ENCODE data around the gene CASP5.

The CASP5 gene

GRCh38 chr11:104968856-104969776 is 53.9 kb downstream of the CASP5 start:
- Mint-ChIP-seq H3K4me1 (ENCODE audit: low read depth) (peaks cover 23% of the 10 kb centered on the region), H3K9me3 (peaks cover 28% of the 10 kb centered on the region), H3K36me3 (ENCODE audit: low read depth) (peaks cover 23% of the 10 kb centered on the region), H3K4me3 (peak overlapping the region; percentile 87), H3K27me3 (ENCODE audit: low read depth) (no peaks in the 10 kb centered on the region), H3K27ac (peak overlapping the region; percentile 91)
- no peak for DNase-seq (ENCODE audit: low spot score)

- H3K4me3 Mint-ChIP-seq, result peak within 1 kb of the TSS; percentile 87
- no peaks in the 10 kb centered on the region for H3K27me3 Mint-ChIP-seq (ENCODE audit: low read depth)
- H3K27ac Mint-ChIP-seq, result peak within 1 kb of the TSS; percentile 91
- H3K36me3 Mint-ChIP-seq (ENCODE audit: low read depth), result peaks cover 28% of the 10 kb centered on the region
- peaks cover 23% of the 10 kb centered on the region for H3K9me3 Mint-ChIP-seq
- peaks cover 23% of the 10 kb centered on the region for H3K4me1 Mint-ChIP-seq (ENCODE audit: low read depth)
- DNase-seq (ENCODE audit: low spot score), result no peak
Measured at GRCh38 chr11:104968355-104968855, 54.6 kb downstream of the CASP5 start, which contains the start of gene CASP4. Gene CASP4 (minus strand): TSS chr11:104968574. CDS start chr11:104968525, 49 bp downstream.

GRCh38 chr11:104967534-104968354 is 55.2 kb downstream of the CASP5 start:
- Mint-ChIP-seq H3K4me1 (ENCODE audit: low read depth) (peaks cover 23% of the 10 kb centered on the region), H3K27ac (peak overlapping the region; percentile 91), H3K9me3 (peaks cover 21% of the 10 kb centered on the region), H3K36me3 (ENCODE audit: low read depth) (peaks cover 35% of the 10 kb centered on the region), H3K27me3 (ENCODE audit: low read depth) (no peaks in the 10 kb centered on the region), H3K4me3 (peak overlapping the region; percentile 87)
- DNase-seq (ENCODE audit: low spot score), result no peak

GRCh38 chr11:104965735-104966134 is 57.2 kb downstream of the CASP5 start:
- Mint-ChIP-seq H3K4me1 (ENCODE audit: low read depth) (peaks cover 23% of the 10 kb centered on the region), H3K27ac (no peak overlapping the region), H3K9me3 (peaks cover 17% of the 10 kb centered on the region), H3K27me3 (ENCODE audit: low read depth) (no peaks in the 10 kb centered on the region), H3K36me3 (ENCODE audit: low read depth) (peaks cover 52% of the 10 kb centered on the region), H3K4me3 (peak overlapping the region; percentile 2)
- no peak for DNase-seq (ENCODE audit: low spot score)

GRCh38 chr11:104964247-104964646 is 58.7 kb downstream of the CASP5 start:
- DNase-seq (ENCODE audit: low spot score), result no peak
- no peaks in the 10 kb centered on the region for H3K27me3 Mint-ChIP-seq (ENCODE audit: low read depth)
- no peak overlapping the region for H3K27ac Mint-ChIP-seq
- H3K4me1 Mint-ChIP-seq (ENCODE audit: low read depth), result peaks cover 23% of the 10 kb centered on the region
- H3K4me3 Mint-ChIP-seq, result no peak overlapping the region
- H3K36me3 Mint-ChIP-seq (ENCODE audit: low read depth), result peaks cover 56% of the 10 kb centered on the region
- H3K9me3 Mint-ChIP-seq, result peaks cover 17% of the 10 kb centered on the region

GRCh38 chr11:104962852-104963251 is 60.1 kb downstream of the CASP5 start:
- H3K27ac Mint-ChIP-seq, result no peak overlapping the region
- no peak overlapping the region for H3K4me3 Mint-ChIP-seq
- H3K36me3 Mint-ChIP-seq (ENCODE audit: low read depth), result peaks cover 58% of the 10 kb centered on the region
- H3K4me1 Mint-ChIP-seq (ENCODE audit: low read depth), result peaks cover 22% of the 10 kb centered on the region
- H3K9me3 Mint-ChIP-seq, result peaks cover 17% of the 10 kb centered on the region
- H3K27me3 Mint-ChIP-seq (ENCODE audit: low read depth), result no peaks in the 10 kb centered on the region
- DNase-seq (ENCODE audit: low spot score), result no peak

GRCh38 chr11:104957280-104957679 is 65.7 kb downstream of the CASP5 start:
- Mint-ChIP-seq H3K27ac (no peak overlapping the region), H3K4me3 (no peak overlapping the region)

GRCh38 chr11:104956528-104956927 is 66.4 kb downstream of the CASP5 start:
- Mint-ChIP-seq H3K27me3 (ENCODE audit: low read depth) (no peaks in the 10 kb centered on the region), H3K36me3 (ENCODE audit: low read depth) (peaks cover 49% of the 10 kb centered on the region), H3K9me3 (peaks cover 3% of the 10 kb centered on the region), H3K4me1 (ENCODE audit: low read depth) (peaks cover 17% of the 10 kb centered on the region), H3K4me3 (no peak overlapping the region), H3K27ac (no peak overlapping the region)
- no peak for DNase-seq (ENCODE audit: low spot score)

More at GRCh38 chr11:104957280-104957679, 65.7 kb downstream of the CASP5 start:
- Mint-ChIP-seq H3K9me3 (peaks cover 6% of the 10 kb centered on the region), H3K36me3 (ENCODE audit: low read depth) (peaks cover 51% of the 10 kb centered on the region), H3K4me1 (ENCODE audit: low read depth) (peaks cover 17% of the 10 kb centered on the region), H3K27me3 (ENCODE audit: low read depth) (no peaks in the 10 kb centered on the region)
- DNase-seq (ENCODE audit: low spot score), result no peak

GRCh38 chr11:104946907-104947306 is 76.1 kb downstream of the CASP5 start:
- Mint-ChIP-seq H3K27ac (no peak overlapping the region), H3K36me3 (ENCODE audit: low read depth) (peaks cover 86% of the 10 kb centered on the region), H3K4me3 (no peak overlapping the region), H3K4me1 (ENCODE audit: low read depth) (peaks cover 2% of the 10 kb centered on the region), H3K9me3 (no peaks in the 10 kb centered on the region), H3K27me3 (ENCODE audit: low read depth) (no peaks in the 10 kb centered on the region)
- no peak for DNase-seq (ENCODE audit: low spot score)
